NT2/D1 (cell line): ENCODE results near the gene DNAJC18.
"Not testable (repeated sequence)": the region's sequence is repeated elsewhere in the genome, so short reads cannot be mapped to it uniquely, and the experiment has no call there.

Experiments
- SUZ12 ChIP-seq: IDR thresholded peaks from 2 replicates; pipeline ENCODE4 v1.6.1; 2011; ENCODE audit not compliant: insufficient read length, insufficient read depth; ENCODE audit errors: extremely low read depth
- YY1 ChIP-seq: IDR thresholded peaks from 2 replicates; pipeline ENCODE4 v1.6.1; 2011; ENCODE audit not compliant: insufficient read length, insufficient read depth
- ZNF274 ChIP-seq: IDR thresholded peaks from 2 replicates; pipeline ENCODE4 v1.6.1; 2011; ENCODE audit warnings: mild to moderate bottlenecking, low read depth, low read length

- TF ChIP-seq ZNF274, YY1, SUZ12: not testable (repeated sequence)
Measured at GRCh38 chr5:139409116-139409515, 30.2 kb downstream of the DNAJC18 start.
